Activated effector memory CD4-positive, alpha-beta T cell treated with Interleukin-2 at 50 U/mL for 16 hours (primary cell): ENCODE results near the gene HOXC5.
"Not testable (repeated sequence)": the region's sequence is repeated elsewhere in the genome, so short reads cannot be mapped to it uniquely, and the experiment has no call there.

Experiments
- DNase-seq: peaks from one replicate; pipeline ENCODE4 v3.0.0-alpha.2; 2020

HOXC5 gene

DNA sequence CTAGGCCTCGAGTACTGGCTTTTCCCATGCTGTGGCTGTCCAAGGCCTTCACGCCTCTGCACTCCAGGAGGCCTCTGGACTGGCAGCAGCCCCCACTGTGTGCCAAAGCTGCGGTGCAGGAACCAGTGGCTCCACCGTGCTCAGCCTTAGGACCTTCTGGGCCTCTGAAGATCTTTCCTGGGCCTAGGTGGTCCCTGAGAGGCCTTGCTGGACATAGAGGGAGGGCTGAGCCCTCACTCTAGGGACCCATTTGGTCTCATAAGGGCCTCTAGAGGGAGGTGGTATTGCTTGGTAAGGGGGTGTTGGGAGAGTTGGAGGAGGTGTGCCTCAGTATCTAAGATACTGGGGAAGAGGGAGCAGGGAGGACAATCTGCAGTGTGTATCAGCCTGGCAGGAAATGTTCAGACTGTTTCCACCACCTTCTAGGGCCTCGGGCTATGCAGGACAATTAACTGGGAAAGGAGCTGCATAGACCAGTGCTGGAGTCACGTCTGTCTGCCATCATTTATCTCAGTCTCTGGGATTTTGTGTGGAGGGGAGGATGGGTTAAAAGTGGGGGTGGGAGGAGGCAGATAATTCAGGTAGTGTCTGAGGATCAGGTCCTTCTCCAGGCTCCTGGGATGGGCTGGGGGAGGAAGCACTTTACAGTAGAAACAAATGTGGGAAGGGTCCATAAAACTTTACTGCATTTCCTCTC, 2.9 kb downstream of the HOXC5 start:
- DNase-seq = no peak

DNA sequence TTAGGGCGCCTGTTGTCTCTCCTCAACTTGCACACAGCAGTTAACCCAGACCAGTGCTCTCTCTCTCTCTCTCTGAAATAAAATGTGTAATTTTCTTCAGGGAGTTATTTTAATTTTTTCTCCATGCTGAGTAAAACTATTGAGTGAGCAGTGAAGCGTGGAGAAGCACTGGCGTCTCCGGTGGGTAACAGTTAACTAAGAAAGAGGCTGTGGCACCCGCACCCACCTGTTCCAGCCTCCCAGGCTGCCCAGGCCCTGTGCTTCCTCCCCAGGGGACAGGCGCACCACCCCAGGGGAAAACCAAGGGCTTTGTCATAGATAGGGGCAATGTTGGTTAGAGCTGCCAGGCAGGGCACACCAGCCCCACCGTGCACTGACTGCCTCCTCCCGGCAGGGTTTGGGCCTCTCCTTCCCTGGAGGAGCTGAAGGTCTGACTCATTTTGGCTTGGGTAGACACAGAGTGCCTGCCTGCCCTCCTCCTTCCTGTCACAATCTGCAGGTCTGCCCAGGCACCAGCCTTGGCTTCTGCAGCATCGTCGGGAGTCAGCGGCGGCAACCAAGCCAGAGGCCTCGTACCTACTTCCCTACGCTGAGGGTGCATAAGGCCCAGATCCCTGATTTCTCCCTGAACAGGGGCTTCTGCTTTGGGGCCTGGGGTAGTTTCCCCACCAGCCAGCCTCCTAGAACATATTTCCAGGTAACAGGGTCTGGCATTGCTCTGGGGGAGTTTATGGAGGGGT, 3.9 kb downstream of the HOXC5 start:
- no peak for DNase-seq

DNA sequence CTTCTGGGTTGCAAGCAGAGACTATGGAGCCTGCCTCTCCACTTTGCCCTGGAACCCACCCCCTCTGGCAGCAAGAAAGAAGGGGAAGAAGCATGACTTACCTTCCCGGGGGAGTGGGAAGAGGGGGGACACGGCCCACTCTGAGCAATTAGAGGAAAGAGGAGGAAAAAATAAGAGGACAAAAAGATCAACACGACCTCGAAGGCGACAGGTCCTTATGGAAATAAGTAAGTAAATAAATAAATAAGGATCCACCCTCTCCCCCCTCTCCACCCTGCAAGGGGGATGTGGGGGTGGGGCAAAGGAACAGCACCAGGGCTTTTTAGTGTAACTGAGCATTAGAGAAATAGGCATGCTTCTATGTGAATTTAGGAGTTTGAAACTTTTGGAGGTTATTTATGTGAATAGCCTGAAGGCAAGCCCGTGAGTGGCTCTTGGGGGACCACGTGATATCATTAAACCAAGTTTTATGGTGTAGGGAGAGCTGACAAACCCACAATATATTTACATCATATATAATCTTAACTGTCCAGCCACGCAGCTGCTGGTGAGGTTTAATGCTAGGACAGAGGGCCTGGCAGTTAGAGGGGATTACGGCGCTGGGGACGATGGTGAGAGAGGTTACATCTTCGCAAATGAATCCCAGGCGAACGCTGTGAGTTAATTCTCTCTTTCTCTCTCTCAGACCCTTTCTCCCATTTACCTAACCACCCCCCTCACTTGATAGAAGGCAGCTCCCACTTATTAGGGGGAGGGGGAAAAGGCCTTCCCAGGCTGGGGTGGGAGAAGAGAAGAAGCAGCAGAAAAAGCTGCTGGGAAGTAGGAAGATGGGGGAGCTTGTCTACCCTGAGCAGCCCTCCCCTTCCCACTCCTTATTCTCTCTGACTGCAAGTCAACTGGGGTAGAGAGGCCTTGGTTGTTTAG, 4.8 kb downstream of the HOXC5 start:
- DNase-seq = no peak

DNA sequence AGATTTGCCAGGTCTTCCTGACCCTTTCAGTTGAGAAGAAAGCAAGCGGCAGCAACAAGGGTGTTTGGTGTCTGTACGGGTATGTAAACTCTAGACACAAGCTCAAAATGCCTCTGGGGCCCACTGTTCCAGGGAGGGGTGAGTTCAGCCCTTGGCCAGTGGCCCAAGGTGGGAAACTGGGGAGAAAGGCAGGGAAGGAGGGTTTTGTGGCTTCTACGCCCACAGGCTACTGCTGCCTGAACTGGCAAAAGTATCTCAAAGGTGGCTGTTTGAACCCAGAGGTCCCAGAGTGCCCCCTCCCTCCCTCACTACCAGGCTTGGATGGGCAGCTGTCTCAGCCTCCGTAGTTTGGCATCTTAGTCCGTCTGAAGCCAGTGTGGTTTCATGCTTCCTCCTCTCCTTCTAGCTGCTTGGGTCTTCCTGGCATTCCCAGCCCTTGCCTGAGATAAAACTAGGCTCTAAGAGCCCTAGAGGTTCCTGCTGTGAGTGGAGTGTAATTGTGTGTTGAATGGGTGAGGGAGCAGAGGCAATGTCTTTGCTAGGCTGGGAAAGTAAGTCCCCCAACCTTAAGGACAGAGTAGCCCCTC, 5.5 kb downstream of the HOXC5 start:
- no peak for DNase-seq

DNA sequence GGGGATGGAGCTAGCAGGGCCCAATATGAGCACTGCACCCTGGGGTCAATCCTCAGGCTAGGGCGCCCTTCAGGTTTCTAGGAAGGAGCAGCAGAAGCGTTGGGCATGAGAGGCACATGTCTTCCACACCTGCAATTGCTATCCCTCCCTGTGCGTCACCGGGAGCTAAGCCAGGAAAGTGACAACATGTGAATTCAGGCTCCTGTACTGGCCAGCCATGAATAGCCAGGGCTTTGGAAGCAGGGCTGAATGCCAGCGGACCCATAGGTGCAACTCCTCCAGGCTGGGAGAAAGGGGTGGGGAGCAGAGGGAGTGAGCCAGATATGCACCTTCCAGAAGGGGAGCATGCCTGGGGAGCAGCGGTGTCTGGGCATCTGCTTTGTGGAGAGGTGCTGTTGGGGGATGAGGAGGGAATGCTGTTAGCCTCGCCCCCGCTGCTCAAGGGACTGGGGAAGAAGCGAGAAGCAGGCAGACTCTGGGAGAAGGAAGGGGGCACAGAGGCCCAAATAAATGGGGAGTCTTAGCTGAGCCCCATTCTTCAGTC, 6.1 kb downstream of the HOXC5 start:
- DNase-seq = no peak

DNA sequence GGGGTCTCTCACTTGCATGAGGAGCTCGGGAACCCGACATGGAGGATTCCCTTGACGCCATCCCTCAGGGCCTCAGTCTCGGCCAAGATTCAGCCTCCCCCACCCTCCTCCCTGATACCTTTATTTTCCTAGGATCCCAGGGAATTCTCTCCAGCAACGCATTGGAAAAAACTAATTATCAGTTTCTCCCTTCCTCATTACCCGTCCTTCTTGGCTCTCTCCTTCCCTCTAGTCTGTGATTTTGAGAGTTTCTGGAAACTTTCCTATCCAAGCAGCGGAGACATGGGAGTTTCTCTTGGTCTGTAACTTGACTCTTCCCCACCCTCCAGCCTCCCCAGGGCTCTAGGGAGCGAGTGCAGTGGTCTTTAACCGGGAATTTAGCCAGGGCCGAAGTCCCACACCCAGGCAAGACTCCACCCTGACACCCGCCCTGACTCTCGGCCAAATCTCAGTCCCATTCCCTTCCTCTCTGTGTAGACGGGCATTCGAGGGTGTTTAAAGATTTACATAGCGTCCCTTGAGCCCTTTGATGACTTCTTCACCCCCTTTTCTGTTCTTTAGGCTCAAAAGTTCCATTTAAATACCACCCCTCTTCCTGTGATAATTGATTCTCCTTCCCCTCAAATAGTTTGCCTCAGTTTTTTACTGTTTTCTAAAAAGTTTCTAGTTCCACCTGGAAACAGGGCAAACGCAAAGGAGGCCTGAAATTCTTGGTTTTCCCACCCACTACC, 6.7 kb downstream of the HOXC5 start:
- DNase-seq = no peak

DNA sequence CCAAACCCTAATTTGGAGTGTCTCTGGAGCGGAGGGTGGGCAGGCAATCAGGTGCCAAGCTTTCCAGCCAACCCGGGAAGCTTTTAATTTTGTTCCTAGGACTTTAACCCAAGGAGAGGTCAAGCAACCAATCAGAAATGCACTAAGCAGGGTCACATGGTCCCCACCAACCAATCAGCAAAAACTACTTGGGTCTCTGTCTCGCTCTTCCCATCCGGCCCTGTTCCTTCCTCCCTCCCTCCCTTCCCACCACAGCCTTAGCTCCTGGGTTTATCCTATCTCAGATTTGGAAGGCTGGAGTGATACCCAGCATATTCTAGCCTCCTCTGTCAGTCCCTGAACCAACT, 7.3 kb downstream of the HOXC5 start:
- no peak for DNase-seq

DNA sequence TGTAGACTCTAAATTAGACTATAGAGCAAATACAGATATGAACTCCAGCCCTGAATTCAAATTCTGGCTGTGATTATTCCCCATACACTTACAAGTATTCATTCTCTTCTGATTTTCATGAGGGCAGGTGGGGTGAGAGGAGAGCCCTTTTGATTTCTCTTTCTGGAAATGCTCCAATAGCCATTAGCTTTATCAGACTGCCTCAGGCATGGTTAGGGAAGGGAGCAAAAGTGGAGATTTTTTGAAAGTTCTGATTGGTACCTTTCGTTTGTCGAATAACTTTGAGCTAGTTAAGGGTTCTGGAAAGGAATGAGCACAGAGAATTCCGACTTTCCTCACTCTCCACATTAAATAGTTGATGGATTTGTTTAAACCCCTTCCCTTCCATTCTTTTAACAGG, 7.8 kb downstream of the HOXC5 start:
- DNase-seq = no peak

DNA sequence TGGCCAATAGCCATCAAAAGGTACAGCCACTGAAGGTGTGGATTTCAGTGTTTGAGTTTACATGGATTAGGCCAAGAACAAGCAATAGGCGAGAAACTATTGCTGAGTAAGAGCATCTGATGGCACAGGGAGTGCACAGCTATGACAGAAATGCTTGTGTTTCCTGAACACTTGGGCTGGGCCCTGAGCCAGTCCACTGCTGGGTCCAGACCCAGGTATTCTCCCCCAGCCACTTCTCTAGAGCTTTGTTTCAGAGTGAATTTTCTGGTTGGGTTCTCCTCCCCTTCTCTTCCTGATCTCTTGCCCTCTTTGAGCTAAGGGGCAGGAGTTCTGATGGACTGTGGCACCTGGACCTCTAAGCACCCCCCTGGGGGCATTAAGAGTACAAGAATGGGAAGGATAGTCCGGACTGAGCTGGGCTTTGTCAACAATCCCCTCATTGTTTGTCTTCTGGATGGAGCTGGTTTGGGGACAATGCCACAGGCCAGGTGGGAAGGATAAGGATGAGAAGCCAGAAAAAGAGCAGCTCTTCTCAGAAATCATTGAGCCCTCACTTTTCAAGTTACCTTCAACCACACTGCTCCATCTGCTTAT, 8.3 kb downstream of the HOXC5 start:
- no peak for DNase-seq

DNA sequence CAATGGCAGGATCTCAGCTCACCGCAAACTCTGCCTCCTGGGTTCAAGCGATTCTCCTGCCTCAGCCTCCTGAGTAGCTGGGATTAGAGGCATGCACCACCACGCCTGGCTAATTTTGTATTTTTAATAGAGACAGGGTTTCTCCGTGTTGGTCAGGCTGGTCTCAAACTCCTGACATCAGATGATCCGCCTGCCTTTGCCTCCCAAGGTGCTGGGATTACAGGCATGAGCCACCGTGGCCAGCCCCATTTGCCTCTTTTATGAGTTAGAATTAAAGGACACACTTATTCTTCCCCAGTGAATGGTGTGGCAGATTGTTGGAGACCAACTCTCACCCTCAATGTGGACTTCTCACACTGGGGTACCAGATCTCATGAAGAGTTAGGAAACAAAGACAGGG, 9.2 kb downstream of the HOXC5 start:
- DNase-seq = not testable (repeated sequence)

DNA sequence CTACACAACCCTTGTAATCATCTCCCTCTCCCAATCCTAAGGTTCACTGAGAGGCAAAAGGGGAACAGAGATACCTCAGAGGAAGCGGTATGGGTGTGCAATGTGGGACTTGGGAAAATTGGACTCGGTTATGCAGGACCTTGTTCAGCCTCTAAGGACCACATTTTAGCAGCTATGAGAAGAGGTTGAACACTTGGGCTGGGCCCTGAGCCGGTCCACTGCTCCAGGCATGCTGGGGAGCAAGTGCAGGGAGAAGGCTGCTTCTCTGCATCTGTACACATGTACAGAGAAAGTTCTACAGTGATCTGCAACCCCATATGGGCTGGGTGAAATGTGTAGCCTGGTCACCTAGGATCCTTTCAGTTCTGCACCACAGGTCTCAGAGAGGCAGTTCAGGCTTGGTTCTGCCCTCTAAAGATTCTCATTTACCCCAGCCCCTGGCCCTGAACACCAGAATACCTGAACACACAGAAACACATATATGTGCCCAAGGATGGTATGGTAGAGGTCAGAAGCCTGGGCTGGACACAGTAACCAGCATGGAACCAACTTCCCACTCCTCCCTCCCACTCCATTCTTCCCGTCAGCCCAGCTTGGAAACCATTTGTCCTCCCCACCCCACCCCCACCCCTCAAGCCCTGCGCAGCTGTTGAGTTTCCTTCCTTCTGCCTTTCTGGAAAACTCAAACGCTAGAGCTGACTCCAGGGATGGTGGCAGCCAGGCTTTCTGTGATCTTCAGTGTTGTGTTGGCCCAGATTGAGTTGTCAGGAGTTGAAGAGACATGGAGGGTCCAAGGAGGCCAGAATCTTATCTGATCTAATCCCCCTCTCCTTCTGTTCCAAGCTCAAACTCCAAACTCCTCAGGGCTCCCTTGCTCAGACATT, 10.4 kb downstream of the HOXC5 start:
- no peak for DNase-seq

DNA sequence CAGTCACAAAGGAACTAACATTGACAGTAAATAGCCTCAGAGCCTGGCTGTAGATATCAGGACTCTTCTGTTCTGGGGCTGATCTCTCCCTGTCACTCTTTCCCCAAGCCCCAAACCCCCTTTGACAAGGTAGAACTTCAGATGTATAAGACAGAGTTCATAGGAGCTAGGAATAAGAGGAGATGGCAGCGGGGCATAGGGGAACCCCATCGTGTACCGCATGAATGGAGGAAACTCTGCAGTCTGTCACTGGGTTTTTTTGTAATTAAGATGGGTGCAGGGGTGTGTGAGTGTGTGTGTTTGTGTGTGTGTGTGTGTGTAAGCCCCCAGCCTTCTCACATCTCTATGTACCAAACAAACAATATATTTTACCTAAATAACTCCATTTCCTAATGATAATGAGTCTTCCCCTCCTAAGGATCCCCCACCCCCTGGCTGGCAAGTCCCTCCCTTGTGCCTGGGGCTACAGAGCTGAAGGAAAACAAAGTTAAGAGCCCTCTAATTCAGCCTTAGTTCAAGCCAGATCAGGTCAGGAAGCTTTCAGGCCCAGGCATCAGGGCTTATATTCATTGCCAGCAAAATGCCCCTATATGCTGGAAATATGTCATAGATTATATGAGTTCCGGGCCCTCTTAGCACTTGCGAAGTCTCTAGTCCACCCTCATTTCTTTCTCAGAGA, 11.7 kb downstream of the HOXC5 start:
- DNase-seq = no peak

DNA sequence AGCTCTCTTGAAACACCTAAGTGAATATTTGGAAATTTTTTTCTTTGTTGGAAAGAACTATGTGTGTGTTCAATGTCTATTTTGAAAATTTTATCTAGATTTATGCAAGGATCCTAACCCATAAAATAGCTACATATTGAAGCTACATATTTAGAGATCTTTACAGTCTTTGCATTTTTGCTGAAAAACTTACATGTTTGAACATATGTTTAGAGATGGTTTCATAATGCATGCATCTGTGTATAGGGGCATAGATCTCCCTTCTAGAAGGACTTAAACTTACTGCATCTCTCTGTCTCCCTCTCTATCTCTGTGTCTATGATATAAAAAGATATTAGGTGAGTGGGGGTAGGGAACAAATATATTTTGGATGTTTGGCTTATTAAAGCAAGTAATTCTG, 12.6 kb downstream of the HOXC5 start:
- DNase-seq = no peak

DNA sequence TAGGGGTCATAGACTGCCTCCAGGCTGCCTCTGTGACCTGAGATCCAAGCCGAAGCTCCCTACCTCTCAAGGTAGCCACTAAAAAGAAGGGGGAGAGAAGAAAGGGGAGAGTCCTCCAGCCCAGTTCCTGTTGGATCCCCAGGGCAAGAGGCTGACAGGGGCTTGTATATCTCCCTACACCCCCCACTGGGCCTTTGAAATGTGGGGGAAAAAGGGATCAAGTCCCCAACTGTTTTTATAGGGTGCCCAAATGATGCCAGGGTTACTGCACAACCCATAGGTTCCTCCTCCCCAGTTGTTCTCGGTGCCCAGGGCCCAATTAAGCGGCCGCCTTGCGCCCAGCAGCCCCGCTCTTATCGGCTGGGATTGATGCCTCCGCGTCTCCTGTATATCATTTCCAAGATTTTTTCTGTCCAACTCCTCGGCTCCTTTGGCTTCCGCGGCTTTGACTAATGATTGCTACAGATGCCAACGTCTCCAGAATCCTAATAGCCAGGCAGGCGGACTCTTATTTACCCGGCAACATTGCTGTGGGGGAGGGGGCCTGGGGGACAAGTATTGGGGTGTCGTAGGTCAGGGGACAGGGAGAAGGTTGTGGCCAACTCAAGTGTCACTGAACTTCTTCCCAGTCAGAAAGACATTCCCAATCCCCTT, 13.1 kb downstream of the HOXC5 start:
- no peak for DNase-seq

DNA sequence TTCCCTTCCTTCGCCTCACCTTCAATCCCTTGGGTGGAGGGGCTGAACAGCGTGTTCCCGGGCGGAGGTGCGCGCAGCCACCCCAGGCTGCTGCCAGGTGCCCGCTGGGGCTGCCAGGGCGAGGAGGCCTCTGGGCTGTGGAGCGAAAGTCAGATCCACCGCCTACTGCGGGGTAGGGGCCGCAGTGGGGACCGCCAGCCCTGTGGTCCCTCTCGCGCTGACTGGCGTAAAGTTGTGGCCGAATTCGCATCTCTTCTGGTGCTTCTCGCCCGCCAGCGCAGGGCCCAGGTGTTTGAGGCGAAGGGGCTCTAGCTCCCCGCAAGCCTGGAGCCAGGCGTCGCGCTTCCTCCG, 13.9 kb downstream of the HOXC5 start:
- no peak for DNase-seq

DNA sequence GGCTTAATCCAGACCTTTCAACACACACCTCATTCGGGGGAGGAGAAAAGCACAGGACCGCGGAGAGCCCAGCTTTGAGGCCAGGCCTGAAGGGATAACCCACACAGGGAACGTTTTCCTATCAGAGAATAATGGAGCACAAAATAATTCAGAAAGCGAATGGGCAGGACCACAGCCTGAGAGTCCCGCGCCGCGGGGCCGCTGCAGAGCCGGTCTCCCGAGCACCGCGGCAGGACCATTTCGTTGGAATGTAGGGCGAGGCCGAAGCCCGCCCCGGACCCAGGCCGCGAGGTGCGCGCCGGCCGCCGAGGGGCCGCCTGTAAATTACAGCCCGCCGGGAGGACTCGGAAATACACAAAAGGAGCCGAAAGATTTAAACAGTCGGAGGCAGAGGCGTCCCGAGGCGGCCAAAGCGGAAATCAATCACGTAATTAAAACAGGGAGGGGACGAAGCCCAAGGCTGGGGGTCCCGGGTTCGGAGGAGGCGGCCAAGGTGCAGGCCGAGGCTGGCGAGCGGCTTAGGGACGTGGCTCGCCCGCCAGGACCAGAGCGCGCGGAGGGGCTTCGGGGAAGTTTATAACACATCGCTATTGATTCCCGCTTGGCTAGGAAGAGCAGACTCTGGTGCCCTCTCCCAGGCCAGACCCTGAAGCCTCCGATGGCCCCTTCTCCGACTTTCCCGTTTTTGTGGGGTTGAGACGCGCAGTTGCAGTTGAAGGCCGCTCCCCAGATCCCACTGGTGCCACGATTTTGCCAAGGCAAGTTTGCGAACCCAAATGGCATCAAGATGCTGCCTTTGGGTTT, 14.5 kb downstream of the HOXC5 start:
- DNase-seq = no peak

DNA sequence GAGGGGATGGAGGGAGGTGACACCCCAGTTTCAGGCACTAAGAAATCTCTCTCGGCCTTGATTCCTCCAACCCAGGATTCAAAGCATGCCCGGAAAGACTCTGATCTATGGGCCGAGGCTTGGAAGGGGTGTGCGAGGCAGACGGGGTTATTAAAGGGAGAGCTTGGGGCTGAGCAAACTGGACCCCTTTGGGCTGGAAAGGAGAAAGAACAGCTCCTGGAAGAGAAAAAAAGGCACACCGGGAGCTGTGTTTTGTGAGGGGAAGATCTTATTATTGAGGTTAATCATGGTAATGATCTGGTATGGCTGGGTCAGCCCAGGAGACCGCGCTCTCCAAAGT, 15.1 kb downstream of the HOXC5 start:
- DNase-seq = no peak

DNA sequence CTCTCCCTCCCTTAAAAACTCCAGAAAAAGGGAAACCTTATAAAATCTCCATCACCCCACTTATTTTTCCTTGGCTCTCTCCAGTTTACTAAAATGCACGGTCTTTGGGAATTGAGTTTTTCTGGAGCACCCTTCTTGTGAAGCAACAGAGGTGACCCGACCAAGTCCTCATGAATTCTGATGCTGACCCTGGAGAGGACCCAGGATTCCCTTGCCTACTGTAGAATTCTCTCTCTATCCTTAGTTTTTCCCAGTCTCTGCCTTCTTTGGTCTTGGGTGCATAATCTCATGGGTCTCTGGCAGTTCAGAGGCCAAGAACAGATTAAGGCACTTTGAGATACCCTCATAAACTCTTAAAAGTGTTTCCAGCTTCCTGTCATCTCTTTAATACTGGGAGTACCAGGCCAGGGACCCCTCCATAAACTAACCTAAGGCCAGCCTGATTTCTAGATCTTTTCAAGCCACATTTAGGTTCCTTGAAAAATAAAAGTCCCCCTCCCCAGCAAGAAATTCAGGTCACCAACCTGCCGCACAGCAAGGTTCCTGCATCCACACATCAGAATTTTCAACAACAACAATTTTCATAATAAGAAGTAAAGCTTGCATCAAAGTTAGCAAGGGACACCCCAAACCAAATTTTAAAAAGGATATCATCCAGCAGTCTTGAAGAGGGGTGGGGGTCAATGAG, 15.7 kb downstream of the HOXC5 start:
- DNase-seq = no peak

DNA sequence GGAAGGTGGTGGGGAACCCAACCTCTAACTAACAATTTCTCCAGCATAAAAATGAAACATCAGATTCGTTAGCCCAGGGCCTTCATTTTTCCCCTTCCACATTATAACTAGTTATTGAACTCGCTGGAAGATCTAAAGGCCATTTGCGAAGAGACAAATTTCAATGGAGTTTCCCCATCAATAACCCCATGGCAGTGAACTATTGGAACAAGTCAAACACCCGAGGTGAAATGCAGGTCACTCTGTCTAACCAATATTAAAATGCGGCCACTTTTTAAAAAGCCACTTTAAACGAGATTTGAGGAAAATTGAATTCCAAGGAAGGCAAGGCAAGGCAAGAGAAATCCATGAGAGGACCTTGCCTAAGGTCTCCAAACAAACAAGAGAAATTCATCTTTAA, 16.3 kb downstream of the HOXC5 start:
- no peak for DNase-seq
